CD14-positive monocyte (primary cell): ENCODE data around the gene SGMS1. TPM values are rescaled to one million over a fixed set of nuclear protein-coding genes. Genes with fewer than 3 reads are reported as not detected.
A peak's percentile ranks its signal among the peaks of the same experiment; 100 is the strongest.

ENCODE experiments used
- DNase-seq, 3 donors: peaks; one replicate each; pipeline ENCODE4 v3.0.0-alpha.2; 2011 to 2022
- H2AFZ ChIP-seq: 2 replicates; pipeline ENCODE4 v1.6.0; 2012; ENCODE audit warnings: mild to moderate bottlenecking, low read depth, low read length, inconsistent platforms; ENCODE audit not compliant: insufficient read depth, poor library complexity, severe bottlenecking
- H3K27ac ChIP-seq, 2 donors: 1 replicate in 1 of 2; 2 replicates in 1 of 2; pipeline ENCODE4 v1.5.1; 2012 to 2013; ENCODE audit warnings: low read length in 2 of 2, control low read depth in 1 of 2, inconsistent platforms in 1 of 2, low read depth in 1 of 2, mild to moderate bottlenecking in 1 of 2
- H3K27me3 ChIP-seq, 2 donors: one replicate each; pipeline versions ENCODE4 v1.6.0 to v1.6.1; 2011 to 2013; ENCODE audit warnings: low read length in 2 of 2; ENCODE audit not compliant: control insufficient read depth in 2 of 2, insufficient read depth in 2 of 2
- H3K36me3 ChIP-seq, 2 donors: replicated peaks in 1 of 2; 1 replicate in 1 of 2; 2 replicates in 1 of 2; pipeline versions ENCODE4 v1.5.1 to v1.6.1; 2012 to 2013; ENCODE audit warnings: low read length in 2 of 2, control low read depth in 1 of 2, inconsistent platforms in 1 of 2, mild to moderate bottlenecking in 1 of 2; ENCODE audit not compliant: insufficient read depth in 2 of 2, control insufficient read depth in 1 of 2
- H3K4me1 ChIP-seq, 2 donors: 1 replicate in 1 of 2; 2 replicates in 1 of 2; pipeline versions ENCODE4 v1.5.1 to v1.6.1; 2012 to 2013; ENCODE audit warnings: low read length in 2 of 2, control low read depth in 1 of 2, inconsistent platforms in 1 of 2, mild to moderate bottlenecking in 1 of 2, moderate library complexity in 1 of 2; ENCODE audit not compliant: insufficient read depth in 2 of 2, control insufficient read depth in 1 of 2
- H3K4me2 ChIP-seq: replicated peaks from 2 replicates; pipeline ENCODE3; 2012; ENCODE audit warnings: low read length, moderate library complexity, mild to moderate bottlenecking; ENCODE audit not compliant: poor library complexity, severe bottlenecking; ENCODE audit errors: extremely low read depth
- H3K4me3 ChIP-seq, 3 experiments: fragments of 200-600 bp in 1 of 3; sonication (generic) in 1 of 3; replicated peaks in 1 of 3; 1 replicate in 2 of 3; 2 replicates in 1 of 3; pipeline ENCODE4 v1.5.1; 2011 to 2013; ENCODE audit warnings: low read length in 3 of 3, mild to moderate bottlenecking in 3 of 3, control low read depth in 2 of 3, low read depth in 2 of 3, inconsistent platforms in 1 of 3, moderate library complexity in 1 of 3
- H3K79me2 ChIP-seq: 2 replicates; pipeline ENCODE4 v1.6.0; 2012; ENCODE audit warnings: mild to moderate bottlenecking, control low read depth, inconsistent platforms, low read length, moderate library complexity; ENCODE audit not compliant: insufficient read depth
- H3K9ac ChIP-seq: 2 replicates; pipeline ENCODE4 v1.6.0; 2017; ENCODE audit warnings: low read length, mild to moderate bottlenecking; ENCODE audit not compliant: insufficient read depth, poor library complexity, severe bottlenecking
- H3K9me3 ChIP-seq, 2 donors: replicated peaks in 1 of 2; 1 replicate in 1 of 2; 2 replicates in 1 of 2; pipeline versions ENCODE4 v1.5.1 to v1.6.1; 2012 to 2013; ENCODE audit warnings: low read length in 2 of 2, control low read depth in 1 of 2; ENCODE audit not compliant: control insufficient read depth in 1 of 2, insufficient read depth in 1 of 2
- H4K20me1 ChIP-seq: 2 replicates; pipeline ENCODE4 v1.6.0; 2012; ENCODE audit warnings: mild to moderate bottlenecking, low read length, control low read depth, moderate library complexity; ENCODE audit not compliant: insufficient read depth
- H3K27ac Mint-ChIP-seq, 7 donors: one replicate each; pipeline ENCODE4 v1.8.0; 2020; ENCODE audit warnings: mild to moderate bottlenecking in 7 of 7, mixed read lengths in 7 of 7, moderate library complexity in 6 of 7, inconsistent platforms in 2 of 7
- H3K27me3 Mint-ChIP-seq, 3 donors: one replicate each; pipeline ENCODE4 v1.8.0; 2021 to 2022; ENCODE audit warnings: low read depth in 3 of 3, mild to moderate bottlenecking in 3 of 3, mixed read lengths in 3 of 3, moderate library complexity in 3 of 3, inconsistent platforms in 1 of 3
- H3K36me3 Mint-ChIP-seq, 2 donors: one replicate each; pipeline ENCODE4 v1.8.0; 2020; ENCODE audit warnings: mixed read lengths in 2 of 2, inconsistent platforms in 1 of 2, mild to moderate bottlenecking in 1 of 2
- H3K4me1 Mint-ChIP-seq: one replicate; pipeline ENCODE4 v1.8.0; 2020; ENCODE audit warnings: mild to moderate bottlenecking, mixed read lengths
- H3K4me3 Mint-ChIP-seq, 2 donors: one replicate each; pipeline ENCODE4 v1.8.0; 2020; ENCODE audit warnings: mild to moderate bottlenecking in 2 of 2, mixed read lengths in 2 of 2, moderate library complexity in 1 of 2
- H3K9me3 Mint-ChIP-seq, 7 donors: one replicate each; pipeline ENCODE4 v1.8.0; 2020 to 2022; ENCODE audit warnings: mixed read lengths in 7 of 7, mild to moderate bottlenecking in 6 of 7, moderate library complexity in 6 of 7, inconsistent platforms in 2 of 7
- CTCF ChIP-seq: fragments of 200-600 bp; IDR thresholded peaks from one replicate; pipeline ENCODE4 v1.8.0; 2022; ENCODE audit warnings: antibody characterized with exemption, mild to moderate bottlenecking
- WGBS: methylation state at CpG from one replicate; pipeline ENCODE4 v1.1.5; 2013; ENCODE audit warnings: missing lambda C conversion rate; ENCODE audit not compliant: insufficient coverage; 5-methylcytosine and 5-hydroxymethylcytosine counted together
- intact Hi-C, 2 donors: fragments of 100-400 bp; cut with micrococcal nuclease; formaldehyde crosslinking; loops; one replicate each; pipeline versions ENCODE4 v1.15.0 to v1.15.1; 2023
- polyA plus RNA-seq, 3 donors: library from polyadenylated mRNA; depleted of rRNA in 1 of 3; unstranded in 2 of 3; stranded (reverse) in 1 of 3; fragments of 300-500 nt in 2 of 3; fragments of >200 nt in 1 of 3; fragmentation: Illumina TruSeq in 2 of 3; gene quantifications; 1 replicate in 2 of 3; 2 replicates in 1 of 3; pipeline ENCODE4 v1.2.3, GENCODE V29; 2012 to 2021

The SGMS1 gene
- polyA plus RNA-seq, 3 donors, result 19.5 to 20.6 (median 20.4) TPM

DNA sequence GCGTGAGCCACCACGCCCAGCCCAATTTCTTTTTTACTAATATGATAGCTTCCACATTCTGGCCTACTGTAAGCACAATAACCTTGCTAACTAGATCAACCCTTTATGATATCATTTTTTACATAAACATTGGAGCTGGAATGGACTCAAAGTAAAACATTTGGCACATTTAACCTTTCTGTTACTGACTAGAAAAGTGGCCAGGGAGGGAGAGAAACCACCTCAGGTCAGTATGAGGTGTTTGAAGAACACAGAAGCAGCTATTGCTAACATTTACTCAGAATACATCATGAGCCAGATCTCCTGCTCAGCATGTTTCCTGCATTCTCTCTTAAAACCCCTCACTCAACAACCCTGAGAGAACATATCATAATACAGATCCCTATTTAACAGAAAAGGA lies 27.3 kb downstream of the SGMS1 start:
- H3K4me1 Mint-ChIP-seq, result peaks cover 7% of the 10 kb centered on the region
- Histone ChIP-seq H3K27me3 (no peaks in the 10 kb centered on the region), H3K27ac (no peak overlapping the region), H4K20me1 (peaks cover 35% of the 10 kb centered on the region), H3K9ac (no peak overlapping the region), H3K4me3 (no peak overlapping the region), H3K79me2 (no peaks in the 10 kb centered on the region), H3K4me2 (no peak overlapping the region), H3K4me1 (no peaks in the 10 kb centered on the region), H3K9me3 (no peaks in the 10 kb centered on the region), H2AFZ (no peak overlapping the region), H3K36me3 (no peaks in the 10 kb centered on the region)
- H3K27ac Mint-ChIP-seq, result peak overlapping the region in 1 of 7 donors; percentile 72
- peaks cover 0 to 2% (median 0%) of the 10 kb centered on the region in 7 donors for H3K9me3 Mint-ChIP-seq
- peaks cover 6 to 8% of the 10 kb centered on the region in 2 donors for H3K36me3 Mint-ChIP-seq
- WGBS, result 100% methylated on average over 2 of the region's 2 CpGs
- no peak for TF ChIP-seq CTCF
- H3K27me3 Mint-ChIP-seq, result no peaks in the 10 kb centered on the region
- H3K4me3 Mint-ChIP-seq, result no peak overlapping the region
- DNase-seq, result no peak
- intact Hi-C loops, result no loop called here

- peaks cover 0 to 1% (median 0%) of the 10 kb centered on the region in 3 donors for H3K27me3 Mint-ChIP-seq
Measured at GRCh38 chr10:50595785-50596184, 28.0 kb downstream of the SGMS1 start.

More at GRCh38 chr10:50595785-50596184, 28.0 kb downstream of the SGMS1 start:
- Histone ChIP-seq H3K27me3 (no peaks in the 10 kb centered on the region), H3K9me3 (no peaks in the 10 kb centered on the region), H4K20me1 (peaks cover 28% of the 10 kb centered on the region), H3K79me2 (no peaks in the 10 kb centered on the region), H3K36me3 (no peaks in the 10 kb centered on the region), H3K4me2 (no peak overlapping the region), H3K4me1 (no peaks in the 10 kb centered on the region), H3K9ac (no peak overlapping the region), H3K4me3 (no peak overlapping the region), H2AFZ (no peak overlapping the region), H3K27ac (no peak overlapping the region)
- Mint-ChIP-seq H3K4me3 (no peak overlapping the region), H3K4me1 (peaks cover 4% of the 10 kb centered on the region), H3K9me3 (peaks cover 0 to 2% (median 0%) of the 10 kb centered on the region in 7 donors), H3K36me3 (peaks cover 6 to 8% of the 10 kb centered on the region in 2 donors), H3K27ac (no peak overlapping the region)
- intact Hi-C loops, result no loop called here
- no peak for TF ChIP-seq CTCF
- 100% methylated on average over 3 of the region's 3 CpGs for WGBS
- DNase-seq, result no peak
